Tibial nerve (tissue), 4 donors: ENCODE measurements around the gene PLGRKT.

Experiments
- EP300 ChIP-seq, 2 donors: sonication (generic); formaldehyde crosslinking; IDR thresholded peaks; one replicate each; pipeline ENCODE4 v1.6.1; 2017; ENCODE audit warnings: antibody characterized with exemption in 2 of 2, mild to moderate bottlenecking in 1 of 2
- POLR2A ChIP-seq, 2 donors: fragments of 450-650 bp; IDR thresholded peaks; one replicate each; pipeline ENCODE4 v1.6.1; 2017; ENCODE audit warnings: antibody characterized with exemption in 2 of 2, mild to moderate bottlenecking in 2 of 2, moderate library complexity in 2 of 2
- TF ChIP-seq, protein P1 (sequence below), 5 experiments: fragments of 200-600 bp in 3 of 5; fragments of 450-650 bp in 2 of 5; sonication (generic) in 3 of 5; IDR thresholded peaks; one replicate each; pipeline ENCODE4 v1.5.1; 2016 to 2019; ENCODE audit warnings: antibody characterized with exemption in 5 of 5, mild to moderate bottlenecking in 3 of 5, moderate library complexity in 2 of 5

DNA sequence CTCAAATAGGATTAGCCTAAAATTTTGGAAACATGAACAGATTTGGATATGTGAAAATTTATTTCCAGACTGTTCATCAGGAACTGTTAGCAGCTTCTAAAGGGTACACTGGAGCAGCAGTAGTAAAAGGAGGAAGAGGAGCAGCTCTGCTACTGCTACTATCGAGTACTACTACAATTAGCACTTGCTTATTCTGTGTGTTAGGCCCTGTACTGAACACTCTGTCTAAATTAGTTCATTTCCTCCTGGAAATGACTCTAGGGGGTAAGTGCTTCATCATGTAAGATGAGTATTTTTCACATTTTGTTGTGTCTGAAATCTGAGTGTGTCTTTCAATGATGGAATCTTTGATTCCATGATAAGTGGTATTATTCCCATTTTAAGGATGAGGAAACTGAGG lies 22.4 kb upstream of the PLGRKT start:
- TF ChIP-seq POLR2A (IDR thresholded peaks at IDR 0.05), result no peak
- TF ChIP-seq, protein P1, sequence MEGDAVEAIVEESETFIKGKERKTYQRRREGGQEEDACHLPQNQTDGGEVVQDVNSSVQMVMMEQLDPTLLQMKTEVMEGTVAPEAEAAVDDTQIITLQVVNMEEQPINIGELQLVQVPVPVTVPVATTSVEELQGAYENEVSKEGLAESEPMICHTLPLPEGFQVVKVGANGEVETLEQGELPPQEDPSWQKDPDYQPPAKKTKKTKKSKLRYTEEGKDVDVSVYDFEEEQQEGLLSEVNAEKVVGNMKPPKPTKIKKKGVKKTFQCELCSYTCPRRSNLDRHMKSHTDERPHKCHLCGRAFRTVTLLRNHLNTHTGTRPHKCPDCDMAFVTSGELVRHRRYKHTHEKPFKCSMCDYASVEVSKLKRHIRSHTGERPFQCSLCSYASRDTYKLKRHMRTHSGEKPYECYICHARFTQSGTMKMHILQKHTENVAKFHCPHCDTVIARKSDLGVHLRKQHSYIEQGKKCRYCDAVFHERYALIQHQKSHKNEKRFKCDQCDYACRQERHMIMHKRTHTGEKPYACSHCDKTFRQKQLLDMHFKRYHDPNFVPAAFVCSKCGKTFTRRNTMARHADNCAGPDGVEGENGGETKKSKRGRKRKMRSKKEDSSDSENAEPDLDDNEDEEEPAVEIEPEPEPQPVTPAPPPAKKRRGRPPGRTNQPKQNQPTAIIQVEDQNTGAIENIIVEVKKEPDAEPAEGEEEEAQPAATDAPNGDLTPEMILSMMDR (IDR thresholded peaks at IDR 0.05), result no peak
- TF ChIP-seq EP300 (IDR thresholded peaks at IDR 0.05), result no peak
